ENCODE measurements around the gene NDUFA6. TPM values are rescaled to one million over a fixed set of nuclear protein-coding genes. Genes with fewer than 3 reads are reported as not detected.
"Not testable (repeated sequence)": the region's sequence is repeated elsewhere in the genome, so short reads cannot be mapped to it uniquely, and the experiment has no call there.

The NDUFA6 gene
- total and polyA plus RNA-seq, 2 experiments from 2014 or later, result 134 to 324 TPM

DNA sequence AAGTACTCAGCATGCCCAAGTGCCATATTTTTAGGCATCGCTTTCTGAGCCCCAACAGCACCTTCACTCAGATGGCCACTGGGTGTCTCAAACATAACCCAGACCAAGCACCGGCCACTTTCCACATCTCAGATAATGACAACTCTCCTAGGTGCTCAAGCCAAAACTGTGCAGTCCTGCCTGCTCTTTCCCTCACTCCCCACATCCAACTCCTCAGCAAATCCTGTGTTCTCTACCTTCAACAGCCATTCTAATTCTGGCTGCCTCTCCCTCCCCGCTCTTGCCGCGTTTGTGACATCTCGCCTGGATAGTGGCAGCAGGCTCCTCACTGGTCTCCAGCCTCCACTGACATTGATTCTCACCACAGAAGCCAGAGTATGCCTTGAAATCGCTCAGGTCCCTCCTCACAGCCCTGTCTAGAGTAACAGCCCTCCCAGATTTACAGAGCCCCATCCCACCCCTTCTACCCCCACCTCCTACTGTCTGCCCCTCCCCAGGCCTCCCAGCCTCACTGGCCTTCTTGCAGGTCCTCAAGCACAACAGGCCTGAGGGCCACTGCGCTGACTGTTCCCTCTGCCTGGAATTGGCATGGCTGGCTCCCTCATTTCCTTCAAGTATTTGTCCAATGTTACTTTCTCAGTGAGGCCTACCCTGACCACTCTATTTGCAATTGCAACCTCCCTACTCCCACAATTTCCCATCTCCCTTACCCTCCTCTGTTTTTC is 17.8 kb downstream of the NDUFA6 start:
- H3K9me3 ChIP-seq (ENCODE audit: low read depth), result no peaks in the 10 kb centered on the region
- no peaks in the 10 kb centered on the region for H3K36me3 ChIP-seq
- DNase-seq (ENCODE audit: low read depth in 1 of 2, low spot score in 1 of 2), result peak in 1 of 2 donors; percentile 66
- TF ChIP-seq, protein P1, sequence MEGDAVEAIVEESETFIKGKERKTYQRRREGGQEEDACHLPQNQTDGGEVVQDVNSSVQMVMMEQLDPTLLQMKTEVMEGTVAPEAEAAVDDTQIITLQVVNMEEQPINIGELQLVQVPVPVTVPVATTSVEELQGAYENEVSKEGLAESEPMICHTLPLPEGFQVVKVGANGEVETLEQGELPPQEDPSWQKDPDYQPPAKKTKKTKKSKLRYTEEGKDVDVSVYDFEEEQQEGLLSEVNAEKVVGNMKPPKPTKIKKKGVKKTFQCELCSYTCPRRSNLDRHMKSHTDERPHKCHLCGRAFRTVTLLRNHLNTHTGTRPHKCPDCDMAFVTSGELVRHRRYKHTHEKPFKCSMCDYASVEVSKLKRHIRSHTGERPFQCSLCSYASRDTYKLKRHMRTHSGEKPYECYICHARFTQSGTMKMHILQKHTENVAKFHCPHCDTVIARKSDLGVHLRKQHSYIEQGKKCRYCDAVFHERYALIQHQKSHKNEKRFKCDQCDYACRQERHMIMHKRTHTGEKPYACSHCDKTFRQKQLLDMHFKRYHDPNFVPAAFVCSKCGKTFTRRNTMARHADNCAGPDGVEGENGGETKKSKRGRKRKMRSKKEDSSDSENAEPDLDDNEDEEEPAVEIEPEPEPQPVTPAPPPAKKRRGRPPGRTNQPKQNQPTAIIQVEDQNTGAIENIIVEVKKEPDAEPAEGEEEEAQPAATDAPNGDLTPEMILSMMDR (IDR thresholded peaks at IDR 0.05; ENCODE audit: low read depth, low read length), result no peak
- peak overlapping the region; percentile 86 for H3K27ac ChIP-seq
- H3K4me3 ChIP-seq, result no peak overlapping the region
- peaks cover 22% of the 10 kb centered on the region for H3K4me1 ChIP-seq (ENCODE audit: low read depth)
- H3K27me3 ChIP-seq, result no peaks in the 10 kb centered on the region

- DNase-seq (ENCODE audit: low read depth in 1 of 2, low spot score in 1 of 2); H3K36me3 ChIP-seq; H3K27me3 ChIP-seq; H3K9me3 ChIP-seq (ENCODE audit: low read depth); H3K4me3 ChIP-seq: not testable (repeated sequence)
- peak overlapping the region; percentile 66 for H3K27ac ChIP-seq
- H3K4me1 ChIP-seq (ENCODE audit: low read depth), result peaks cover 22% of the 10 kb centered on the region
Observed at GRCh38 chr22:42071508-42071907, 19.1 kb downstream of the NDUFA6 start.

- H3K36me3 ChIP-seq, result no peaks in the 10 kb centered on the region
- no peaks in the 10 kb centered on the region for H3K9me3 ChIP-seq (ENCODE audit: low read depth)
- peaks cover 22% of the 10 kb centered on the region for H3K4me1 ChIP-seq (ENCODE audit: low read depth)
- H3K27me3 ChIP-seq, result no peaks in the 10 kb centered on the region
- peak; percentile 97 for DNase-seq (ENCODE audit: low read depth in 1 of 2, low spot score in 1 of 2)
- TF ChIP-seq, protein P1 (IDR thresholded peaks at IDR 0.05; ENCODE audit: low read depth, low read length), result no peak
- peak within 1 kb of the TSS; percentile 43 for H3K4me3 ChIP-seq
- peak within 1 kb of the TSS; percentile 66 for H3K27ac ChIP-seq
Observed at GRCh38 chr22:42070517-42071422, 19.8 kb downstream of the NDUFA6 start, which contains the start of gene NAGA. TSS of gene NAGA (minus strand) at chr22:42070812. CDS start at chr22:42070297, 515 bp downstream.

DNA sequence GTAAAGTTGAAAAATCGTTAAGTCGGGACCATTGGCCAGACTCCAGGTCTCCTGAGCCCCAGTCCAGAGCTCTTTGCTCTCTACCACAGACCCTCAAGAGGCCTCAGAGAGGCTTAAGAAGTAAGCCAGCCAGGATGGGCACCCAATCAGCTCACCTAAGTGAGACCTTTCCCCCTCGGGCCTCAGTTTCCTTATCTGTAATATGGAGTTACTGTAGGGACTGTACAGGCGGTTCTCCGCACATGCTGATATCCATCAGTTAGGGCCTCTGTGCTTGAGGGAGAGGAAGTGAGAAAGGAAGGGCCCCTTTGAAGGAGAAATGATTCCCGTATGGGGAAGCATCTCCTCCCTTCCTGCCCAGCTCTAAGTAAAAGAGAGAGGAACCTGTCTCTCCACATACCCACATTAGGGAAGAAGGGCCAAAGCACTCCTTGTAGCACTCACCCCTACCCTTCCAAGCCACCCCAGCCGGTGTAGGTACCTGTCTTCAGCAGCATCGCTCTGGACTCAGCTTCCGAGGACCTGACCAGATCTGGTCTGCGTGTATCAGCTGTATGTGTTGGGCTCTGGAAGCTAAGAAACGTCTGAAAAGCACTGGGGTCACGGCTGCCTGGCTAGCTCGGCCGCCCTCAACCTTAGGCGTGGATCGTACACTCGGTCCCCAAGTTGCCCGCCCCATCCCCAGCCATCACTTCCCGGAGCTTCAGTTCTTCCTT is 20.6 kb downstream of the NDUFA6 start:
- no peak for DNase-seq (ENCODE audit: low read depth in 1 of 2, low spot score in 1 of 2)
- TF ChIP-seq, protein P1 (IDR thresholded peaks at IDR 0.05; ENCODE audit: low read depth, low read length), result no peak
- peak overlapping the region; percentile 66 for H3K27ac ChIP-seq

DNA sequence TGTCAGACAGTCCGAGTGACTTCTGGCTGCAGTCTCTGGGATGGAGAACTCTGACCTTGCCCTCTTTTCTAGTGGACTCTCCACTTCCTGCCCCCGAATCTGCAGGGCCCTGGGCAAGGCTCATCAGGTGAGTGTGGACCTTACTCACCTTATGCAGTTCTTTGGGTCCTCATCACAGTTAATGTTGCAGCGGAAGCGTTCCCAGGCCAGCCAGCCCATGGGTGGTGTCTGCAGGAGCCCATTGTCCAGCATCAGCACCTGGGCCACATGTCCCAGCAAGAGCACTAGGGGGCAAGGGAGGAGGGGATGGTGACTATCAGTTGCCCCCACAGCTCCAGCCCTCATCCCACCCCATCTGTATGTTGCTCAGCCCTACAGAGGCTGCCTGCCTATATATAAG is 22.3 kb downstream of the NDUFA6 start:
- no peaks in the 10 kb centered on the region for H3K36me3 ChIP-seq

More for the DNA sequence above, 20.6 kb downstream of the NDUFA6 start:
- Histone ChIP-seq H3K4me1 (ENCODE audit: low read depth) (peaks cover 22% of the 10 kb centered on the region), H3K36me3 (no peaks in the 10 kb centered on the region), H3K27me3 (no peaks in the 10 kb centered on the region), H3K4me3 (peak overlapping the region; percentile 43), H3K9me3 (ENCODE audit: low read depth) (no peaks in the 10 kb centered on the region)

More for the DNA sequence above, 22.3 kb downstream of the NDUFA6 start:
- Histone ChIP-seq H3K27me3 (no peaks in the 10 kb centered on the region), H3K9me3 (ENCODE audit: low read depth) (no peaks in the 10 kb centered on the region), H3K27ac (no peak overlapping the region), H3K4me3 (no peak overlapping the region), H3K4me1 (ENCODE audit: low read depth) (peaks cover 20% of the 10 kb centered on the region)
- TF ChIP-seq, protein P1 (IDR thresholded peaks at IDR 0.05; ENCODE audit: low read depth, low read length), result no peak
- DNase-seq (ENCODE audit: low read depth in 1 of 2, low spot score in 1 of 2), result no peak

Data from cardiac muscle cell (in vitro differentiated cells and primary cell).